HUES48 (cell line): ENCODE measurements around the gene ALS2CL.

Experiments
- H3K27ac ChIP-seq: one replicate; pipeline ENCODE4 v1.7.0; 2013; ENCODE audit warnings: low read depth, low read length, inconsistent platforms
- H3K27me3 ChIP-seq: 2 replicates; pipeline ENCODE4 v1.6.1; 2013; ENCODE audit warnings: mild to moderate bottlenecking, low read length; ENCODE audit not compliant: control insufficient read depth, insufficient read depth
- H3K36me3 ChIP-seq: 2 replicates; pipeline ENCODE4 v1.6.1; 2013; ENCODE audit warnings: low read length; ENCODE audit not compliant: control insufficient read depth, insufficient read depth
- H3K4me1 ChIP-seq: 2 replicates; pipeline ENCODE4 v1.6.1; 2013; ENCODE audit warnings: mild to moderate bottlenecking, low read length; ENCODE audit not compliant: control insufficient read depth, insufficient read depth
- H3K4me3 ChIP-seq: 2 replicates; pipeline ENCODE4 v1.5.1; 2013; ENCODE audit warnings: mild to moderate bottlenecking, low read depth, low read length
- H3K9ac ChIP-seq: 2 replicates; pipeline ENCODE4 v1.6.1; 2013; ENCODE audit warnings: mild to moderate bottlenecking, low read depth, low read length, moderate library complexity
- H3K9me3 ChIP-seq: 2 replicates; pipeline ENCODE4 v1.6.1; 2013; ENCODE audit warnings: low read length; ENCODE audit not compliant: control insufficient read depth, insufficient read depth

Gene ALS2CL

DNA sequence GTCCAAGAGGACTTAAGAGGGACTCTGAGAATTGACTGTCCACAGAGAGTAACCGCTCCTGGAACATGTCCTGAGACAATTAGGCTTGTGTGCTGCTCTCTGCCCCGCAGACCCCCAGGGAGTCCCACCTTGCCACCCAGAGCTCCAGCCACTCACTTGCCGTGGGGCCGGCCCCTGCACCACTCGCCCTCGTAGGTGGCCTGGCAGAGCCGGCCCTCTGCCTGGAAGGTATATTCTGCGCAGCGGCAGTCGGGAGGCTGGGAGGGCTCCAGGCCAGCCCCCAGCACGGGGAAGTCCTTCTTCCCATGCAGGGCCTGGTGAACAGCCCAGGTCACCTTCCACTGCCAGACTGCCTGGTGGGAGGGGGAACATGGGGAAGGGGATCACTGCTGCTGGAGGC, 10.5 kb downstream of the ALS2CL start:
- no peaks in the 10 kb centered on the region for H3K4me1 ChIP-seq
- H3K27ac ChIP-seq = no peak overlapping the region
- H3K27me3 ChIP-seq = no peaks in the 10 kb centered on the region
- no peaks in the 10 kb centered on the region for H3K36me3 ChIP-seq
- no peak overlapping the region for H3K4me3 ChIP-seq
- no peak overlapping the region for H3K9ac ChIP-seq
- no peaks in the 10 kb centered on the region for H3K9me3 ChIP-seq

- Histone ChIP-seq H3K36me3 (no peaks in the 10 kb centered on the region), H3K9me3 (no peaks in the 10 kb centered on the region), H3K4me1 (no peaks in the 10 kb centered on the region), H3K9ac (no peak overlapping the region), H3K4me3 (no peak overlapping the region), H3K27ac (no peak overlapping the region), H3K27me3 (no peaks in the 10 kb centered on the region)
These were observed 11.5 kb downstream of the ALS2CL start for GRCh38 chr3:46681856-46682540.

DNA sequence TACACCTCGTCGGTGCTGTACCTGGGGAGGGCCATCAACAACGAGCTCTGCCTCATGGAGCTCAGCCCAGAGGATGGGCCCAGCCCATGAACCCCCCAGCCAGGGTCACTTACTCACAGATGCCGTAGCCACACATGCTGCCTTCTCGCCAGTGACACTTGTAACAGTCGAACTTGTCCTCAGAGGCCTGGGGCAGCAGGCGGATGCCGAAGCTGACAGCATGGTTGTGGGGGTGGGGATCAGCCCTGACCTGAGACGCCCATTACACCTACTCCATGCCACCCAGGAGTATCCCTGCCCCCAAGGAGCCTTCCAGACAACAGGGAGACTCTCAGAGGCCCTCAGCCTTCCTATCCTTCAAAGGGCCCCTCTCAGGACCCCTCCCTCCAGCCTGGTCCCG, 12.1 kb downstream of the ALS2CL start:
- no peaks in the 10 kb centered on the region for H3K27me3 ChIP-seq
- no peaks in the 10 kb centered on the region for H3K36me3 ChIP-seq
- H3K4me3 ChIP-seq = no peak overlapping the region
- H3K9me3 ChIP-seq = no peaks in the 10 kb centered on the region
- no peaks in the 10 kb centered on the region for H3K4me1 ChIP-seq
- no peak overlapping the region for H3K27ac ChIP-seq
- no peak overlapping the region for H3K9ac ChIP-seq

GRCh38 chr3:46680298-46680826, 13.1 kb downstream of the ALS2CL start:
- Histone ChIP-seq H3K27me3 (no peaks in the 10 kb centered on the region), H3K4me3 (no peak overlapping the region), H3K4me1 (no peaks in the 10 kb centered on the region), H3K27ac (no peak overlapping the region), H3K36me3 (no peaks in the 10 kb centered on the region), H3K9me3 (no peaks in the 10 kb centered on the region), H3K9ac (no peak overlapping the region)

DNA sequence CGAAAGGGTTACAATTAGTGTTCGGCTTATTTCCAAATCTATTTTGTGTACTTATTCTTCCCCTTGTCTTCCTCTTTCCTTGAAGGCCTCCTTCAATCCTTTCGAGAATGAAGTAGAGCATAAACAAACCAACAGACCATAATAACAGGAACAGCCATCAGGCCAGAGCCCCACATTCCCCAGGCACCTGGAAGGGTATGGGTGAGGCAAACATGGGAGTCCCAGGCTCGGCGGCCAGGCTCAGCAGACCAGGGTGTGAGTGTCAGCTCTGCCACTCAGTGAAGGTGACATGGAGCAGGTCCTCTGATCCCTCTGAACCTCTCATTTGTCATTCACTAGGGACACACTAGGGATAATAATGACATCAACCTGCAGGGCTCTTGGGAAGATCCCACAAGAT, 13.8 kb downstream of the ALS2CL start:
- H3K27ac ChIP-seq = no peak overlapping the region
- no peak overlapping the region for H3K4me3 ChIP-seq
- H3K9ac ChIP-seq = no peak overlapping the region
- H3K27me3 ChIP-seq = no peaks in the 10 kb centered on the region
- no peaks in the 10 kb centered on the region for H3K36me3 ChIP-seq
- no peaks in the 10 kb centered on the region for H3K4me1 ChIP-seq
- no peaks in the 10 kb centered on the region for H3K9me3 ChIP-seq

DNA sequence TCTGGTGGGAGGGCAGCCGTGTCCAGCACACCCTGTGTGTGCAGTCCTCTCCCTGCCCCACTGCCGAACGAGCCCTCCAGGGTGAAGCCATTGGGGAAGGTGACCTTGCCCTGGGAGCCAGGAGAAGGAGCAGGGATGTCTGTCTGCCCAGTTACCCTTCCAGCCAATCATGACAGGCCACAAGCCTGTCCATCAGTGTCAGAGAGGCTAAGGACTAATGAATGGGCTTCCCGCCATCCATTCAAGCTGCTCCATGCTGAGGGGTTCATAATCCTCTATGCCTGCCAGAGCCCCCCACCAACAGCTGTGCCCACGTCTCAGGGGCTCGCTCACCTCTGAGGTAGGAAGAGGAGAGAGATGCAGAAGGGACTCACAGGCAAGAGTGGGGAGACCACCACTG, 15.2 kb downstream of the ALS2CL start:
- no peaks in the 10 kb centered on the region for H3K27me3 ChIP-seq
- H3K27ac ChIP-seq = no peak overlapping the region
- H3K9me3 ChIP-seq = no peaks in the 10 kb centered on the region
- H3K9ac ChIP-seq = no peak overlapping the region
- H3K4me1 ChIP-seq = no peaks in the 10 kb centered on the region
- no peaks in the 10 kb centered on the region for H3K36me3 ChIP-seq
- H3K4me3 ChIP-seq = no peak overlapping the region

DNA sequence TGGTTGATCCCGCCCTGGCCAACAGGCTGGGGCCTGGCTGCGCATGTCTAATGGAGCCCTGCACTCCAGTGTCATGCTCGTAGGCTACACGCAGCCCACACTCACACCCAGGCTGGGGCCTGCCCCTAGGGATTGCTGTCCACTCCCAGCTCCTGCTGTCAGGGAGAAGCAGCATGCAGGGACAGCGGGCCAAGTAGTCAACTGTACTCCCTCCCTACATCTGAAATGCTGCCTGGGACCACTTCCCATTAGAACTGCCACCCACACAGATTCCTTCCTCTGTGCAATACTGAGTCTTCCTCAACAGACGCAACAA, 16.1 kb downstream of the ALS2CL start:
- Histone ChIP-seq H3K27ac (no peak overlapping the region), H3K36me3 (no peaks in the 10 kb centered on the region), H3K27me3 (no peaks in the 10 kb centered on the region), H3K4me1 (no peaks in the 10 kb centered on the region), H3K9me3 (no peaks in the 10 kb centered on the region), H3K9ac (no peak overlapping the region), H3K4me3 (no peak overlapping the region)

DNA sequence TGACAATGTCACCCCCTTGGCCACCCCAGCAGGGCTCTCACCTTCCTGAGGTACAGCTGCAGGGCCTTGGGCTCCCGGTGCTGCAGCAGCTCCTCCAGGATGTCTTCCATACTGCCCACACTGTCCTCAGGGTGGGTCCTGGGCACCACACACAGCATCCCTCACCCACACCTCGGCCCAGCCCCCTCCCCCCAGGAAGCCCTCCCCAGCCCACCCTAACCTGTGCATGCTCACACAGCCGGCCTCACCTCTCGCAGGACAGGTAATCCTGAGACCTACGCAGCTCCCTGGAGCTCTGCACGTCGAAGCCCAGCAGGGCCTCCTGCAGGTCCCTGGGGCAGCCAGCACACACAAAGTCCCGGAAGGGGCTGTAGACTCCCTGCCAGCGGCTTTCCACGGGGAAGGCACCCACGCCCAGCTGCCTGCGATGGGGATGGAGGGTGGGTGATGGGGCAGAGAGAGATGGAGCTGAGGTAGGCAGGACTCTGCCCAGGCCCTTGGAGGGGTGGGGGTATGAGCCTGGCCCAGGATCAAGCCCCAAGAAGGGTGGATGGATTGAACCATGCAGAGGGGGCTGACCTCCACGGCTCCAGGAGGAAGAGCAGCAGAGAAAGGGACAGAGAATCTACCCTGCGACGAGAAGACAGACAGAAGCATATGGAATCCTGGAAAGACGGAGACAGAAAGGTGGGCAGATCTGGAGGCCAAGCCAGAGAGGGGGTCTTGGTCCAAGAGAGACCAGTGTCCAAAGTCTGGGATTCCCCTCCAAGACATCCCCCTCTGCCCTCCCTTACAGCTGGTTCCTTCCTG, 16.7 kb downstream of the ALS2CL start:
- Histone ChIP-seq H3K9me3 (no peaks in the 10 kb centered on the region), H3K27me3 (no peaks in the 10 kb centered on the region), H3K36me3 (no peaks in the 10 kb centered on the region), H3K9ac (no peak overlapping the region), H3K27ac (no peak overlapping the region), H3K4me3 (no peak overlapping the region), H3K4me1 (no peaks in the 10 kb centered on the region)

- Histone ChIP-seq H3K4me1 (no peaks in the 10 kb centered on the region), H3K27me3 (no peaks in the 10 kb centered on the region), H3K9me3 (no peaks in the 10 kb centered on the region), H3K27ac (no peak overlapping the region), H3K4me3 (no peak overlapping the region), H3K36me3 (no peaks in the 10 kb centered on the region), H3K9ac (no peak overlapping the region)
These were observed 17.5 kb downstream of the ALS2CL start for GRCh38 chr3:46675843-46676567.

DNA sequence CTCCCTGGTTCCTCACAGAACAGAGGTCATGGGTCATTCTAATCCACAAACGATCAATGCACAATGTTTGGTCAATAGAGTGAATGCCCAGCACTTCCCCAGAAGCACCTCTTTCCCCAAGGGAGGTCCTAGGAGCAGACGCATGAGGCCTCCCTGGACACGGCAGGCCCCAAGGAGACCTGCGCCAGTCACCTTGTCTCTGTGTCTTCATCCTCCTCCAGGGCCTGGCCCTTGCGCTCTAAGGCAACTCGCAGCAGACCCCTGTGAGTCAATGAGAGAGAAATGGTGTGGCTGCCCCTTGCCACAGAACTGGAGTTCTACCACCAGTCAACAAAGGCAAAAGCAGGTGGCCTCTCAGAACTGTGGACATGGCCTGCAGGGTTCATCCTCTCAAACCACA, 18.1 kb downstream of the ALS2CL start:
- Histone ChIP-seq H3K27me3 (no peaks in the 10 kb centered on the region), H3K9ac (no peak overlapping the region), H3K27ac (no peak overlapping the region), H3K4me3 (no peak overlapping the region), H3K36me3 (no peaks in the 10 kb centered on the region), H3K9me3 (no peaks in the 10 kb centered on the region), H3K4me1 (no peaks in the 10 kb centered on the region)
